K562 (cell line): ENCODE results near the gene ZDHHC8. TPM values are rescaled to one million over a fixed set of nuclear protein-coding genes. Genes with fewer than 3 reads are reported as not detected.

ENCODE experiments used
- ATF1 ChIP-seq, 2 experiments: fragments of 450-650 bp in 1 of 2; IDR thresholded peaks; 2 replicates each; pipeline ENCODE4 v1.6.1; 2016; ENCODE audit warnings: missing compliant biosample characterization in 1 of 2, missing genetic modification characterization in 1 of 2
- COPS2 ChIP-seq: fragments of 450-650 bp; conservative IDR thresholded peaks from 2 replicates; pipeline ENCODE4 v1.6.1; 2016; ENCODE audit warnings: mild to moderate bottlenecking, moderate library complexity
- CREB1 ChIP-seq, 2 experiments: sonication (generic) in 1 of 2; formaldehyde crosslinking in 1 of 2; IDR thresholded peaks; 2 replicates each; pipeline versions ENCODE4 v1.6.1 to v1.8.0; 2012 to 2022; ENCODE audit warnings: inconsistent platforms in 1 of 2, mild to moderate bottlenecking in 1 of 2, missing genetic modification reagents in 1 of 2, moderate library complexity in 1 of 2
- EP300 ChIP-seq: IDR thresholded peaks from 2 replicates; pipeline ENCODE4 v1.6.1; 2012; ENCODE audit warnings: low read length, improper control_type of control experiment
- GABPB2 ChIP-seq: fragments of 250-450 bp; sonication (Bioruptor Pico); conservative IDR thresholded peaks from 2 replicates; pipeline ENCODE4 v1.5.1; 2021; ENCODE audit warnings: mild to moderate bottlenecking
- IFI16 ChIP-seq: fragments of 250-450 bp; sonication (Bioruptor Pico); IDR thresholded peaks from 2 replicates; pipeline ENCODE4 v2.1.2; 2022; ENCODE audit warnings: mild to moderate bottlenecking, inconsistent platforms
- KDM1A ChIP-seq, 2 experiments: fragments of 450-650 bp; IDR thresholded peaks; 2 replicates each; pipeline ENCODE4 v1.6.1; 2016; ENCODE audit warnings: mild to moderate bottlenecking in 2 of 2
- KDM4B ChIP-seq, 2 experiments: fragments of 450-650 bp in 1 of 2; sonication (generic) in 1 of 2; IDR thresholded peaks; 2 replicates each; pipeline ENCODE4 v1.6.1; 2016 to 2017; ENCODE audit warnings: borderline replicate concordance in 2 of 2, antibody characterized with exemption in 1 of 2, low read depth in 1 of 2, mild to moderate bottlenecking in 1 of 2
- KLF1 ChIP-seq: fragments of 450-650 bp; IDR thresholded peaks from 2 replicates; pipeline ENCODE4 v1.6.1; 2016; ENCODE audit warnings: missing genetic modification characterization, missing compliant biosample characterization
- MITF ChIP-seq: IDR thresholded peaks from 2 replicates; pipeline ENCODE4 v1.6.1; 2014; ENCODE audit warnings: antibody characterized with exemption
- ZBTB1 ChIP-seq: sonication (generic); formaldehyde crosslinking; IDR thresholded peaks from 2 replicates; pipeline ENCODE4 v1.8.1; 2023; ENCODE audit warnings: missing genetic modification reagents, low read depth, mild to moderate bottlenecking, borderline replicate concordance
- ZBTB7A ChIP-seq: IDR thresholded peaks from 2 replicates; pipeline ENCODE4 v1.6.1; 2011; ENCODE audit warnings: low read depth, mild to moderate bottlenecking, low read length, moderate library complexity, borderline replicate concordance; ENCODE audit not compliant: control insufficient read depth
- ZNF277 ChIP-seq: fragments of 250-450 bp; sonication (Bioruptor Pico); IDR thresholded peaks from 2 replicates; pipeline ENCODE4 v1.8.0; 2022; ENCODE audit warnings: inconsistent platforms, mild to moderate bottlenecking, moderate library complexity, borderline replicate concordance
- polyA plus RNA-seq, 8 experiments: library from polyadenylated mRNA; depleted of rRNA in 4 of 8; stranded (reverse) in 5 of 8; unstranded in 3 of 8; fragments of >200 nt; fragmentation: Nextera tagmentation in 2 of 8; fragmentation: Illumina TruSeq in 1 of 8; extraction: Ambion mirVana in 2 of 8; extraction: Trizol in 1 of 8; gene quantifications; 2 replicates each; pipeline versions ENCODE4 v1.2.1 to v1.2.3, GENCODE V29; 2011 to 2014; ENCODE audit warnings: inconsistent platforms in 1 of 8, missing spikeins in 1 of 8
- total RNA-seq, 7 experiments: library from RNA; depleted of rRNA in 6 of 7; stranded (reverse); fragments of >200 nt in 6 of 7; fragmentation: Illumina TruSeq in 2 of 7; extraction: Trizol in 2 of 7; gene quantifications; 2 replicates each; pipeline versions ENCODE4 v1.2.1 to v1.2.3, GENCODE V29; 2011 to 2021; ENCODE audit warnings: low replicate concordance in 1 of 7
- TF ChIP-seq, protein P1 (sequence below): fragments of 250-450 bp; sonication (Bioruptor Pico); IDR thresholded peaks from 2 replicates; pipeline ENCODE4 v1.5.0; 2021; ENCODE audit warnings: mild to moderate bottlenecking, borderline replicate concordance
- TF ChIP-seq, protein P2 (sequence below): sonication (generic); formaldehyde crosslinking; IDR thresholded peaks from 2 replicates; pipeline ENCODE4 v1.8.0; 2022; ENCODE audit warnings: mild to moderate bottlenecking, missing genetic modification reagents
- TF ChIP-seq, protein P3 (sequence below), 2 experiments: fragments of 450-650 bp in 1 of 2; IDR thresholded peaks; 2 replicates each; pipeline ENCODE4 v1.6.1; 2011 to 2017; ENCODE audit warnings: low read depth in 2 of 2, antibody characterized with exemption in 1 of 2, borderline replicate concordance in 1 of 2, low read length in 1 of 2, mild to moderate bottlenecking in 1 of 2, mixed read lengths in 1 of 2; ENCODE audit not compliant: control insufficient read depth in 1 of 2

The ZDHHC8 gene
- total and polyA plus RNA-seq, 9 of the 15 experiments (the other 6 are each of a cell fraction or from before 2014, with no cell fraction given), result 0.04 to 109 (median 16.4) TPM

DNA sequence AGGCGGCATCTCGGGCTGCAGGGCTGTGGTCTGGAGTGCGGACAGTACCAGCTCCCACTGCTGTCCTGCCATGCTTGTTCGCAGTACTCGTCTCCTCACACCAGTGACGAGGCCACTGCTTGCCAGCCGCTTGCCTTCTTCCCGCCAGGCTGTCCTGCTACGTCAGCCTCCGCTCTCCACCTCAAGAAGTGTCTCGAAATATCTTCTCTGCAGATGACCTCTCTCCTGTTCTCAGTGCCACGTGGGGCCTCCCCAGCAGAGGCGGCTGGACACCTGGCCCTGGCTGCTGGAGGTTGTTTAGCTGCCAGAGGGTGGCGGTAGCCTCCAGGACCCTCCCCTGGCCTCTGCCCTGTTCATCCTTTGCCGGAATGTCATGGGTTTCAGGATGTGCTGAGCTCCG lies 22.3 kb downstream of the ZDHHC8 start (continued):
- TF ChIP-seq, protein P1, sequence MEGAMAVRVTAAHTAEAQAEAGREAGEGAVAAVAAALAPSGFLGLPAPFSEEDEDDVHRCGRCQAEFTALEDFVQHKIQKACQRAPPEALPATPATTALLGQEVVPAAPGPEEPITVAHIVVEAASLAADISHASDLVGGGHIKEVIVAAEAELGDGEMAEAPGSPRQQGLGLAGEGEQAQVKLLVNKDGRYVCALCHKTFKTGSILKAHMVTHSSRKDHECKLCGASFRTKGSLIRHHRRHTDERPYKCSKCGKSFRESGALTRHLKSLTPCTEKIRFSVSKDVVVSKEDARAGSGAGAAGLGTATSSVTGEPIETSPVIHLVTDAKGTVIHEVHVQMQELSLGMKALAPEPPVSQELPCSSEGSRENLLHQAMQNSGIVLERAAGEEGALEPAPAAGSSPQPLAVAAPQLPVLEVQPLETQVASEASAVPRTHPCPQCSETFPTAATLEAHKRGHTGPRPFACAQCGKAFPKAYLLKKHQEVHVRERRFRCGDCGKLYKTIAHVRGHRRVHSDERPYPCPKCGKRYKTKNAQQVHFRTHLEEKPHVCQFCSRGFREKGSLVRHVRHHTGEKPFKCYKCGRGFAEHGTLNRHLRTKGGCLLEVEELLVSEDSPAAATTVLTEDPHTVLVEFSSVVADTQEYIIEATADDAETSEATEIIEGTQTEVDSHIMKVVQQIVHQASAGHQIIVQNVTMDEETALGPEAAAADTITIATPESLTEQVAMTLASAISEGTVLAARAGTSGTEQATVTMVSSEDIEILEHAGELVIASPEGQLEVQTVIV (CRISPR knock-in tag), result no peak
- TF ChIP-seq KDM1A (IDR thresholded peaks at IDR 0.05) (no peak), CREB1 (IDR thresholded peaks at IDR 0.05) (no peak), CREB1 (CRISPR knock-in tag; IDR thresholded peaks at IDR 0.05) (0 out of 2 replicates have a peak, but pooled peaks have one; percentile 30), IFI16 (no peak), KLF1 (tag) (no peak), ZBTB1 (CRISPR knock-in tag) (0 out of 2 replicates have a peak, but pooled peaks have one; percentile 30), COPS2 (no peak), EP300 (no peak), ATF1 (CRISPR knock-in tag; IDR thresholded peaks at IDR 0.05) (no peak), ATF1 (tag; IDR thresholded peaks at IDR 0.05) (no peak), ZBTB7A (peak; percentile 80), ZNF277 (CRISPR knock-in tag) (no peak), MITF (no peak), GABPB2 (no peak), KDM4B (IDR thresholded peaks at IDR 0.05; ENCODE audit: borderline replicate concordance in 2 of 2, low read depth in 1 of 2) (0 out of 4 replicates have a peak, but pooled peaks of 1 of the 2 experiments have one; percentile 5)
- TF ChIP-seq, protein P2, sequence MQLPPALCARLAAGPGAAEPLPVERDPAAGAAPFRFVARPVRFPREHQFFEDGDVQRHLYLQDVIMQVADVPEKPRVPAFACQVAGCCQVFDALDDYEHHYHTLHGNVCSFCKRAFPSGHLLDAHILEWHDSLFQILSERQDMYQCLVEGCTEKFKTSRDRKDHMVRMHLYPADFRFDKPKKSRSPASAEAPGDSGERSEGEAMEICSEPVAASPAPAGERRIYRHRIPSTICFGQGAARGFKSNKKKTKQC (CRISPR knock-in tag), result peak; percentile 85
- TF ChIP-seq, protein P3, sequence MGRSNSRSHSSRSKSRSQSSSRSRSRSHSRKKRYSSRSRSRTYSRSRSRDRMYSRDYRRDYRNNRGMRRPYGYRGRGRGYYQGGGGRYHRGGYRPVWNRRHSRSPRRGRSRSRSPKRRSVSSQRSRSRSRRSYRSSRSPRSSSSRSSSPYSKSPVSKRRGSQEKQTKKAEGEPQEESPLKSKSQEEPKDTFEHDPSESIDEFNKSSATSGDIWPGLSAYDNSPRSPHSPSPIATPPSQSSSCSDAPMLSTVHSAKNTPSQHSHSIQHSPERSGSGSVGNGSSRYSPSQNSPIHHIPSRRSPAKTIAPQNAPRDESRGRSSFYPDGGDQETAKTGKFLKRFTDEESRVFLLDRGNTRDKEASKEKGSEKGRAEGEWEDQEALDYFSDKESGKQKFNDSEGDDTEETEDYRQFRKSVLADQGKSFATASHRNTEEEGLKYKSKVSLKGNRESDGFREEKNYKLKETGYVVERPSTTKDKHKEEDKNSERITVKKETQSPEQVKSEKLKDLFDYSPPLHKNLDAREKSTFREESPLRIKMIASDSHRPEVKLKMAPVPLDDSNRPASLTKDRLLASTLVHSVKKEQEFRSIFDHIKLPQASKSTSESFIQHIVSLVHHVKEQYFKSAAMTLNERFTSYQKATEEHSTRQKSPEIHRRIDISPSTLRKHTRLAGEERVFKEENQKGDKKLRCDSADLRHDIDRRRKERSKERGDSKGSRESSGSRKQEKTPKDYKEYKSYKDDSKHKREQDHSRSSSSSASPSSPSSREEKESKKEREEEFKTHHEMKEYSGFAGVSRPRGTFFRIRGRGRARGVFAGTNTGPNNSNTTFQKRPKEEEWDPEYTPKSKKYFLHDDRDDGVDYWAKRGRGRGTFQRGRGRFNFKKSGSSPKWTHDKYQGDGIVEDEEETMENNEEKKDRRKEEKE (IDR thresholded peaks at IDR 0.05; ENCODE audit: borderline replicate concordance in 1 of 2, control insufficient read depth in 1 of 2, low read depth in 2 of 2, low read length in 1 of 2), result no peak
